HCT116 (cell line): ENCODE results near the gene ZNF469. TPM values are rescaled to one million over a fixed set of nuclear protein-coding genes. Genes with fewer than 3 reads are reported as not detected.

Source experiments
- ATAC-seq: fragments of 200-7000 bp; cut with Tn5 transposase; 2 replicates; pipeline ENCODE4 v1.9.1; 2020; ENCODE audit warnings: mild to moderate bottlenecking, moderate library complexity
- BruUV-seq: library from RNA; stranded (reverse); fragments of 400-500 nt; replicated peaks from 2 replicates; lab custom pipeline; 2021; lab: Mats Ljungman, UMichigan
- CTCF ChIA-PET: fragments of 300-600 bp; sonication (Branson Sonifier 250); formaldehyde crosslinking; loops from one replicate; lab custom pipeline; 2021; ENCODE audit warnings: antibody characterized with exemption; lab: Charles Lee
- POLR2A ChIA-PET: fragments of 300-600, 350-600 bp; sonication (Branson Sonifier 250); formaldehyde crosslinking; loops from one replicate; lab custom pipeline; 2021; ENCODE audit warnings: antibody characterized with exemption; lab: Charles Lee
- RAD21 ChIA-PET, 2 experiments: fragments of 300-600 bp; sonication (Branson Sonifier 250); formaldehyde crosslinking; loops; one replicate each; lab custom pipeline; 2023; ENCODE audit warnings: low total read pairs in 2 of 2; ENCODE audit not compliant: uncharacterized antibody in 2 of 2, unreplicated experiment in 2 of 2, low non-redundant PET in 1 of 2; lab: Charles Lee
- DNase-seq: peaks from one replicate; pipeline ENCODE4 v3.0.0-alpha.2; 2010; ENCODE audit warnings: low read depth, low spot score
- H2AFZ ChIP-seq: fragments of 200-600 bp; shearing (Covaris generic), sonication (generic); 2 replicates; pipeline ENCODE4 v1.6.1; 2017; ENCODE audit warnings: low read depth, mixed run types, mixed read lengths, antibody characterized with exemption, low read length; ENCODE audit not compliant: poor library complexity, severe bottlenecking
- H3K27ac ChIP-seq: 2 replicates; pipeline ENCODE4 v1.5.1; 2012; ENCODE audit warnings: low read depth, low read length
- H3K27me3 ChIP-seq: fragments of 200-600 bp; sonication (generic); 2 replicates; pipeline ENCODE4 v1.6.1; 2016; ENCODE audit warnings: mixed run types, low read length, mixed read lengths; ENCODE audit not compliant: insufficient read depth
- H3K36me3 ChIP-seq, 2 experiments: fragments of 200-500 bp in 1 of 2; fragments of 200-600 bp in 1 of 2; sonication (Bioruptor generic) in 1 of 2; sonication (generic) in 1 of 2; 2 replicates each; pipeline versions ENCODE4 v1.5.1 to v1.6.1; 2014 to 2016; ENCODE audit warnings: low read length in 2 of 2, inconsistent platforms in 1 of 2, mixed read lengths in 1 of 2, mixed run types in 1 of 2; ENCODE audit not compliant: insufficient read depth in 2 of 2, control insufficient read depth in 1 of 2
- H3K4me1 ChIP-seq, 2 experiments: fragments of 200-600 bp in 1 of 2; sonication (generic) in 1 of 2; 2 replicates each; pipeline versions ENCODE4 v1.5.1 to v1.6.1; 2012 to 2017; ENCODE audit warnings: low read length in 2 of 2, inconsistent platforms in 1 of 2, mild to moderate bottlenecking in 1 of 2, mixed read lengths in 1 of 2, mixed run types in 1 of 2, moderate library complexity in 1 of 2; ENCODE audit not compliant: insufficient read depth in 2 of 2, control insufficient read depth in 1 of 2
- H3K4me2 ChIP-seq: fragments of 200-600 bp; sonication (generic); 2 replicates; pipeline ENCODE4 v1.6.1; 2017; ENCODE audit warnings: mixed run types, low read length, mixed read lengths
- H3K4me3 ChIP-seq, 2 experiments: fragments of 200-600 bp in 1 of 2; sonication (generic) in 1 of 2; replicated peaks in 1 of 2; 2 replicates each; pipeline ENCODE4 v1.5.1; 2011 to 2016; ENCODE audit warnings: low read length in 2 of 2, control low read depth in 1 of 2, low read depth in 1 of 2, mild to moderate bottlenecking in 1 of 2, mixed read lengths in 1 of 2, mixed run types in 1 of 2
- H3K79me2 ChIP-seq: fragments of 200-600 bp; sonication (generic); 2 replicates; pipeline ENCODE4 v1.6.1; 2017; ENCODE audit warnings: mild to moderate bottlenecking, mixed run types, low read length, moderate library complexity, mixed read lengths; ENCODE audit not compliant: insufficient read depth
- H3K9ac ChIP-seq: fragments of 200-600 bp; sonication (generic); 2 replicates; pipeline ENCODE4 v1.6.1; 2016; ENCODE audit warnings: low read length, mixed read lengths
- H3K9me2 ChIP-seq: fragments of 200-600 bp; sonication (generic), shearing (Covaris generic); 2 replicates; pipeline ENCODE4 v1.6.1; 2017; ENCODE audit warnings: mixed run types, mild to moderate bottlenecking, moderate library complexity; ENCODE audit not compliant: insufficient read depth
- H3K9me3 ChIP-seq, 2 experiments: fragments of 200-500 bp in 1 of 2; fragments of 200-600 bp in 1 of 2; sonication (Bioruptor generic) in 1 of 2; sonication (generic) in 1 of 2; 2 replicates each; pipeline ENCODE4 v1.6.1; 2014 to 2017; ENCODE audit warnings: low read length in 2 of 2, mixed read lengths in 2 of 2, inconsistent platforms in 1 of 2, low read depth in 1 of 2, mild to moderate bottlenecking in 1 of 2, mixed run types in 1 of 2, moderate library complexity in 1 of 2; ENCODE audit not compliant: control insufficient read depth in 1 of 2, insufficient read depth in 1 of 2
- H4K20me1 ChIP-seq: fragments of 200-600 bp; sonication (generic), shearing (Covaris generic); 2 replicates; pipeline ENCODE4 v1.6.1; 2017; ENCODE audit warnings: mixed run types, mild to moderate bottlenecking, moderate library complexity; ENCODE audit not compliant: insufficient read depth
- CBX3 ChIP-seq: IDR thresholded peaks from 2 replicates; pipeline ENCODE4 v1.6.1; 2012; ENCODE audit warnings: low read depth
- CEBPB ChIP-seq: IDR thresholded peaks from 2 replicates; pipeline ENCODE4 v1.6.1; 2012; ENCODE audit warnings: low read depth
- ELF1 ChIP-seq: IDR thresholded peaks from 2 replicates; pipeline ENCODE4 v1.6.1; 2012; ENCODE audit warnings: low read depth, borderline replicate concordance
- EZH2 ChIP-seq: fragments of 200-600 bp; sonication (generic); IDR thresholded peaks from 2 replicates; pipeline ENCODE4 v1.6.1; 2017; ENCODE audit warnings: antibody characterized with exemption, mixed run types
- EZH2phosphoT487 ChIP-seq: fragments of 200-600 bp; IDR thresholded peaks from 2 replicates; pipeline ENCODE4 v1.6.1; 2018; ENCODE audit warnings: antibody characterized with exemption, borderline replicate concordance
- FOSL1 ChIP-seq: IDR thresholded peaks from 2 replicates; pipeline ENCODE4 v1.6.1; 2012; ENCODE audit warnings: low read depth
- JUND ChIP-seq: IDR thresholded peaks from 2 replicates; pipeline ENCODE4 v1.6.1; 2012
- POLR2A ChIP-seq: IDR thresholded peaks from 2 replicates; pipeline ENCODE4 v1.7.0; 2011; ENCODE audit warnings: borderline replicate concordance; ENCODE audit not compliant: insufficient read depth, insufficient read length; ENCODE audit errors: extremely low read depth
- POLR2AphosphoS5 ChIP-seq: IDR thresholded peaks from 2 replicates; pipeline ENCODE4 v1.6.1; 2011; ENCODE audit warnings: mild to moderate bottlenecking, low read depth, low read length, moderate library complexity
- RAD21 ChIP-seq: IDR thresholded peaks from 2 replicates; pipeline ENCODE4 v1.6.1; 2012; ENCODE audit warnings: low read depth, mild to moderate bottlenecking
- SIN3A ChIP-seq: IDR thresholded peaks from 2 replicates; pipeline ENCODE4 v1.6.1; 2012; ENCODE audit warnings: low read depth
- ZBTB33 ChIP-seq: IDR thresholded peaks from 2 replicates; pipeline ENCODE4 v1.6.1; 2011; ENCODE audit warnings: mild to moderate bottlenecking, low read length, moderate library complexity; ENCODE audit not compliant: insufficient replicate concordance; ENCODE audit errors: extremely low read depth
- ZNF274 ChIP-seq: fragments of 200-500 bp; sonication (Bioruptor generic); IDR thresholded peaks from 2 replicates; pipeline ENCODE4 v1.6.1; 2014; ENCODE audit warnings: mild to moderate bottlenecking, low read depth, low read length, inconsistent platforms
- intact Hi-C: fragments of 100-400 bp; cut with micrococcal nuclease; formaldehyde crosslinking; loops from 2 replicates; pipeline ENCODE4 v1.10.0; 2022
- total RNA-seq: library from RNA; stranded (reverse); gene quantifications from one replicate; pipeline ENCODE4 v1.2.1, GENCODE V29; 2021; ENCODE audit not compliant: unreplicated experiment
- TF ChIP-seq, protein P1 (sequence below), 3 experiments: fragments of 200-600 bp in 1 of 3; sonication (generic) in 1 of 3; IDR thresholded peaks in 2 of 3; conservative IDR thresholded peaks in 1 of 3; 2 replicates each; pipeline ENCODE4 v1.5.1; 2012 to 2017; ENCODE audit warnings: low read depth in 2 of 3, low read length in 2 of 3, antibody characterized with exemption in 1 of 3, borderline replicate concordance in 1 of 3, control low read depth in 1 of 3, mild to moderate bottlenecking in 1 of 3, mixed read lengths in 1 of 3, mixed run types in 1 of 3, moderate library complexity in 1 of 3; ENCODE audit not compliant: insufficient read depth in 1 of 3
- TF ChIP-seq, protein P2 (sequence below): IDR thresholded peaks from 2 replicates; pipeline ENCODE4 v1.6.1; 2012
- TF ChIP-seq, protein P3 (sequence below): IDR thresholded peaks from 2 replicates; pipeline ENCODE4 v1.6.1; 2012; ENCODE audit warnings: low read depth

ZNF469 gene
- total RNA-seq, 1 experiment from 2014 or later: 5.9 TPM

DNA sequence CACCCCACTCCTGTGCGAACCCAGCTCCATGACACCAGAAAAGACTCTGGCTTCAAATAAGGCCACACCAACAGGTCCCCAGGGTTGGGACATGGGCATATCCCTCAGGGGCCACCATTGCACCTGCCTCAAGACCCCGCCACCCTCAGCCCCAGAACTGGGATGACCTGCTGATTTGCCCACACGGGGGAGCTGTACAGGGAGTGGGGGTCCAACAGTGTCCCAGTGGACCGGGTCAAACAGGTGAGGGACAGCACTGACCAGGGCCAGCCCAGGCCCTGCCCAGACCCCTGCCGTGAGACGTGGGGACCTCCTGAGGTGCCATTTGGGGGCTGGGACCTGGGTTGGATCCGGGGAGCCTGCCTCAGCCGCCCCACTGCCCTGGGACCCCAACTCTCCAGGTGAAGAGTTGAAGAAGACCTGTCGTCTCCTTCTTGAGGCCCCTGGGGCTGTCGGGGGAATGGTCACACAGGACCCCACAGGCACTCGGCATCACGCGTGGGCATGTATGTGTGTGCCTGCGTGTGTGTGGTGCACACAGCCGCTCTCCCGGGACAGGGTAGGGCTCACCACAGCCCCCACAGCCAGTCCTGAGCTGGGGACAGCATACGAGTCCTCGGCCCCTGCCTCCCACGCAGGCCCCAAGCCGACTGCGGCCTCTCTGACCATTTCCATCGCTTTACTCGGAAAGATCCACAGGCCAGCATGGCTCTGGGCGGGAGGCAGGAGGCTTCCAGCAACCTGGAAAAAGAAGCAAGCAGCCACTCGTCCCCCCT is 34.2 kb upstream of the ZNF469 start:
- H3K27me3 ChIP-seq: no peaks in the 10 kb centered on the region
- no peaks in the 10 kb centered on the region for H3K79me2 ChIP-seq
- ATAC-seq (no peak), DNase-seq (no peak)
- no peaks in the 10 kb centered on the region for H3K4me1 ChIP-seq
- BruUV-seq: no TSS peak
- intact Hi-C loops: no loop called here
- H3K36me3 ChIP-seq: no peaks in the 10 kb centered on the region
- no peaks in the 10 kb centered on the region for H3K9me2 ChIP-seq
- no peak overlapping the region for H3K4me2 ChIP-seq
- no peak overlapping the region for H2AFZ ChIP-seq
- no peak overlapping the region for H3K4me3 ChIP-seq
- no peaks in the 10 kb centered on the region for H3K9me3 ChIP-seq
- POLR2A ChIA-PET: no interaction called here
- no peak overlapping the region for H3K9ac ChIP-seq
- no peaks in the 10 kb centered on the region for H4K20me1 ChIP-seq
- no peak overlapping the region for H3K27ac ChIP-seq
- CTCF ChIA-PET: no interaction called here
- RAD21 ChIA-PET: no interaction called here
- TF ChIP-seq POLR2AphosphoS5: no peak
- TF ChIP-seq, protein P1, sequence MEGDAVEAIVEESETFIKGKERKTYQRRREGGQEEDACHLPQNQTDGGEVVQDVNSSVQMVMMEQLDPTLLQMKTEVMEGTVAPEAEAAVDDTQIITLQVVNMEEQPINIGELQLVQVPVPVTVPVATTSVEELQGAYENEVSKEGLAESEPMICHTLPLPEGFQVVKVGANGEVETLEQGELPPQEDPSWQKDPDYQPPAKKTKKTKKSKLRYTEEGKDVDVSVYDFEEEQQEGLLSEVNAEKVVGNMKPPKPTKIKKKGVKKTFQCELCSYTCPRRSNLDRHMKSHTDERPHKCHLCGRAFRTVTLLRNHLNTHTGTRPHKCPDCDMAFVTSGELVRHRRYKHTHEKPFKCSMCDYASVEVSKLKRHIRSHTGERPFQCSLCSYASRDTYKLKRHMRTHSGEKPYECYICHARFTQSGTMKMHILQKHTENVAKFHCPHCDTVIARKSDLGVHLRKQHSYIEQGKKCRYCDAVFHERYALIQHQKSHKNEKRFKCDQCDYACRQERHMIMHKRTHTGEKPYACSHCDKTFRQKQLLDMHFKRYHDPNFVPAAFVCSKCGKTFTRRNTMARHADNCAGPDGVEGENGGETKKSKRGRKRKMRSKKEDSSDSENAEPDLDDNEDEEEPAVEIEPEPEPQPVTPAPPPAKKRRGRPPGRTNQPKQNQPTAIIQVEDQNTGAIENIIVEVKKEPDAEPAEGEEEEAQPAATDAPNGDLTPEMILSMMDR (IDR thresholded peaks at IDR 0.05 in 2 of 3, conservative IDR thresholded peaks at IDR 0.05 in 1 of 3; ENCODE audit: borderline replicate concordance in 1 of 3, insufficient read depth in 1 of 3, low read depth in 2 of 3, low read length in 2 of 3): no peak
- TF ChIP-seq, protein P2, sequence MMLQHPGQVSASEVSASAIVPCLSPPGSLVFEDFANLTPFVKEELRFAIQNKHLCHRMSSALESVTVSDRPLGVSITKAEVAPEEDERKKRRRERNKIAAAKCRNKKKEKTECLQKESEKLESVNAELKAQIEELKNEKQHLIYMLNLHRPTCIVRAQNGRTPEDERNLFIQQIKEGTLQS: no peak
- no peak for TF ChIP-seq JUND
- TF ChIP-seq RAD21: no peak
- no peak for TF ChIP-seq POLR2A
- no peak for TF ChIP-seq FOSL1
- TF ChIP-seq EZH2phosphoT487: no peak
- no peak for TF ChIP-seq EZH2
- TF ChIP-seq ZBTB33: no peak
- no peak for TF ChIP-seq SIN3A
- TF ChIP-seq ZNF274: no peak
- no peak for TF ChIP-seq ELF1
- TF ChIP-seq CEBPB: no peak
- TF ChIP-seq, protein P3, sequence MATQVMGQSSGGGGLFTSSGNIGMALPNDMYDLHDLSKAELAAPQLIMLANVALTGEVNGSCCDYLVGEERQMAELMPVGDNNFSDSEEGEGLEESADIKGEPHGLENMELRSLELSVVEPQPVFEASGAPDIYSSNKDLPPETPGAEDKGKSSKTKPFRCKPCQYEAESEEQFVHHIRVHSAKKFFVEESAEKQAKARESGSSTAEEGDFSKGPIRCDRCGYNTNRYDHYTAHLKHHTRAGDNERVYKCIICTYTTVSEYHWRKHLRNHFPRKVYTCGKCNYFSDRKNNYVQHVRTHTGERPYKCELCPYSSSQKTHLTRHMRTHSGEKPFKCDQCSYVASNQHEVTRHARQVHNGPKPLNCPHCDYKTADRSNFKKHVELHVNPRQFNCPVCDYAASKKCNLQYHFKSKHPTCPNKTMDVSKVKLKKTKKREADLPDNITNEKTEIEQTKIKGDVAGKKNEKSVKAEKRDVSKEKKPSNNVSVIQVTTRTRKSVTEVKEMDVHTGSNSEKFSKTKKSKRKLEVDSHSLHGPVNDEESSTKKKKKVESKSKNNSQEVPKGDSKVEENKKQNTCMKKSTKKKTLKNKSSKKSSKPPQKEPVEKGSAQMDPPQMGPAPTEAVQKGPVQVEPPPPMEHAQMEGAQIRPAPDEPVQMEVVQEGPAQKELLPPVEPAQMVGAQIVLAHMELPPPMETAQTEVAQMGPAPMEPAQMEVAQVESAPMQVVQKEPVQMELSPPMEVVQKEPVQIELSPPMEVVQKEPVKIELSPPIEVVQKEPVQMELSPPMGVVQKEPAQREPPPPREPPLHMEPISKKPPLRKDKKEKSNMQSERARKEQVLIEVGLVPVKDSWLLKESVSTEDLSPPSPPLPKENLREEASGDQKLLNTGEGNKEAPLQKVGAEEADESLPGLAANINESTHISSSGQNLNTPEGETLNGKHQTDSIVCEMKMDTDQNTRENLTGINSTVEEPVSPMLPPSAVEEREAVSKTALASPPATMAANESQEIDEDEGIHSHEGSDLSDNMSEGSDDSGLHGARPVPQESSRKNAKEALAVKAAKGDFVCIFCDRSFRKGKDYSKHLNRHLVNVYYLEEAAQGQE: no peak
- TF ChIP-seq CBX3: no peak
